GM18907 (cell line): ENCODE results near the gene HS3ST3A1.

Source experiments
- ATAC-seq: cut with Tn5 transposase; IDR thresholded peaks from one replicate; pipeline ENCODE4 v1.9.1; 2021; ENCODE audit warnings: mild to moderate bottlenecking, moderate library complexity; ENCODE audit not compliant: unreplicated experiment

HS3ST3A1 gene

DNA sequence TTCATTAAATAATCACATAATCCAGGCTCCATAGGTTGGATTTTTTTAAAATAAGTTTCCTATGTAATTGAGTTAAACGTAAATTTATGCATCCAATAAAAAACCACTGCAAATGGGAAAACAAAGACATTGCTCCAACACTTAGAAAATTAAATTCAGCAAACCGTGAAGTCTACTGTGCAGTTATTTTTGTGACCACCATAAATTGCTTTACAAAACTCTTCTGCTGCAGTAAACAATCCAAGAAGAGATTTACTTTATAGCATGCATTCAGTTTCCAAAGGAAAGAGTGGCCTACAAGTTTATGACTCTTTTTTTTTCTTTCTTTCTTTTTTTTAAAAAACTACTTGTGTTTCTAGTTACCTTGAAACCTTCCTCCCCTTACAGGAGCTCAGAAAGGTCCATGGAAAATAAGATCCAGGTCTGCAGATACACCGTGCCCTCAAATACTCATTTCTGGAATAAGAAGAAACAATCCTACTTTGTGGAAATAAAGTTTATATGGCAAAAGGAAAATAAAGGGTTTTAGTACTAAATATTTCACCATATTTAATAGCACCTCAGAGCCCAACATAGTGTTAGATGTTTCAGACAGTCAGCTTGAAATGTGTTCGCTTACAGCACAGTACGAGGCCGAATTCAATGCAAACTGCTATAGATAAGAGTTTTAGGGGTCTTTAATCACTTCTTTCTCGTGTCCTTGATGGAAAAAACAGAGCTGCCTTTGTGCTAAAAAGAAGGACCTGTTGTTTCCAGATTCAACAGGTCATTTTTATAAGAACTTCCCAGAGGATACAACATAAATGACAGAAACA, 3.2 kb downstream of the HS3ST3A1 start:
- ATAC-seq: no peak

DNA sequence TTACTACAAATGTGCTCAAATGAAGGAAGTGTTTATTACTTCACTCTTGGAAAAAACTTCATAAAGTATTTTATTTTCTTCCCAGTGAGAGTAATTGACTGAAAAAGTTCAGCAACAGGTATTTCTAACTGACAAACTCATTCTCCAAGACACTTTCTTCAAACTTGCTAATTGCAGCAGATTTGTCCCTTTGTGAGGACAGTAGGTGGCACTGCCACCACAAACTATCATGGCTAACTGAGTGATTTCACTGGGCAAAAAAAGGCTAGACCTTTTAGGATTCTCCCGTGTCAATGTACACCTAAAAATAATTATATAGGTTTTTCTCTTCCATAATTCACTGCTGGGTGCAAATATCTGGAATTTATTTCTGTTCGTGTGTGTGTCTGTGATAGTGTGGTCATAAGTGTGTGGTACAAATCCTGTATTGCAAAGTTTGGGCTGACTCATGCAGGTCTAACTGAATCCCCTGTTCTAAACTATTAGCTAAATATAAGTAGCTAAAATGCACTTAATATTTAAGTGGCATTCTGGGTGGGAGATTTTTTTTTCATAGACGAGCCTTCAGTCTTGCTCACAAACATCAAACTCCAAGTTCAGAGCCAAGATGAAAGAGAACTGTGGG, 3.9 kb downstream of the HS3ST3A1 start:
- no peak for ATAC-seq

- ATAC-seq: no peak
Measured at GRCh38 chr17:13596241-13596923, 5.3 kb downstream of the HS3ST3A1 start.

DNA sequence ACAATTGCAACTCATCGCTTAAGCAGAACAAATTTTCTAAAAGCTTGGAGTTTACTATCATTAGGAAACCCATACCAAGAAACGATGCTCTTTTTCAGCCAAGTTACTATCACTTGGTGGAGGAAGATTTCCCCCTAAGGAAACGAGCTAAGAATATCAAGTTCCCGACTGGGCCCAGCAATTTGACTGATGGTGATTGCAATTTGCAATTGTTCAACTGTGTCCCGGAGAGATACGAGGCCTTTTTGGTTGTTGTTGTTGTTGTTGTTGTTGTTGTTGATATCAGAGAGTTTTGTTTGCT, 6.2 kb downstream of the HS3ST3A1 start:
- ATAC-seq: no peak

DNA sequence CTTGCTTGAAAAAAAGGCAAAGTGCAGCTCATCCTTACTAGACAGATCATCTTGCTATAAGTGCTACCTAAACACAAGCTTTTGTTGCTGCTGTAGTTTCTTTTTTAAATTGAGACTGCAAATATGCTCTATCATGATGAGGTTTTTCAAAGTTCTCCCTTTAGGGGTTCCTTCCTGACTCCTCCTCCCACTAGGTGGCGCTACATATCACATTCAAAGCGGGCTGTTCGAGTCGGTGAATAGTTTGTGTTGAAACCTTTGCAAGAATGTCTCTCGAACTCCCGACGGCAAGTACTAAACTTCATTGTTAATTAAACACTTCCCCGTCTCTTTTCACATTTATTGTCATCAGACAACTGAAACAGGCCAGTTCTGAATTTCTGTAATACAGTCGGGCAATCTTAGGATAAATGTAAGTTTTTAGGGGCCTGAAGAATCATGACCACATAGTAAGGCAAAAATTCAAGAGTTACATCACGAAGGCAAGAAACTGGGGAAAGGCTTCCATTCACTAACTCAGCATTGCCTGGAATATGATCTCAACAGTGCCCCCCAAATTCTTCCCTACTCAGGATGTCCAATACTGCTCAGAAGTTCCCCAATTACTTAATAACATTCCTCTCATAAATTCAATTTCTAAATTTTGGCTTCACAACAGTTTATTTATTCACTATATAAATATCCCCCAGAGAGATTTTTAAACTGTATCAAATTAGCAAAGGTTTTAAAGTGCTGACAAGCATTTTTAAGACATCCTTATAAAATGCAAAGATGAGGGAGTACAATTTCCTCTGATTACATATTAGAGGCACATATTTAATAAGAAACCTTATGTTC, 6.7 kb downstream of the HS3ST3A1 start:
- no peak for ATAC-seq

DNA sequence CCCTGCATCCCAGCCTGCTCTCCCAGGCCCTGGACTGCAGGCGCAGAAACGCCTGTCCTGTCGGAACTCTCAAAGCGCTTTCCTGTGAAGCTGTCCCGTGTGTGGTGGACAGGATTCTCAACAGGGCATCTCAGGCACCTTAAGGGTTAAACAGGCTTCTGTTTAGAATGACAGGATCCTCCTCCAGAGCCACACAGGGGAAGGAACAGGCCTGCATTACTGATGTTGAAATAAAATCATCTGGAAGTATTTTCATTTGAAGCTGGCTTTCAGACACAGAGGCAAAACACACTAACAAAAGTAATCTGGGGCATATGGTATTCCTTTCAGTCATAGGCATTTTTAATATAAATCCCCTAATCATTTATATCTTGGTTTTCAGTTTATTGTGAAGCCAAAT, 7.4 kb downstream of the HS3ST3A1 start:
- ATAC-seq: no peak

DNA sequence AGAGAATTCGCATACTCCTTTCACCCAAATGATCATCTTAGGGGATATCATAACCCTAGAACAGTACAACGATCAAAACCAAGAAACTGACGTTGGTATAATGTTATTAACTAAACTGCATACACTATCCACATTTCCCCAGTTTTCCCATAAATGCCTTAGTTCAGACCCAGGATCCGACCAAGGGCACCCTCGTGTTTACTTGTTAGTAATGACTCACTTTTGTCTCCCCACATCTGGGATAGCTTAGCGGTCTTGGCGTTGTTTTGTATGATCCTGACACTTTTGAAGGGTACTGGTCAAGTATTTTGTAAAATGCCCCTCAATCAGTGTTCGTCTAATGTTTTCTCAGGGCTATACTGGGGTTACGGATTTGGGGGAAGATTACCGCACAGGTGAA, 8.0 kb downstream of the HS3ST3A1 start:
- no peak for ATAC-seq

- ATAC-seq: no peak
Measured at GRCh38 chr17:13593021-13593751, 8.5 kb downstream of the HS3ST3A1 start.

- ATAC-seq: no peak
Measured at GRCh38 chr17:13592427-13592826, 9.3 kb downstream of the HS3ST3A1 start.

DNA sequence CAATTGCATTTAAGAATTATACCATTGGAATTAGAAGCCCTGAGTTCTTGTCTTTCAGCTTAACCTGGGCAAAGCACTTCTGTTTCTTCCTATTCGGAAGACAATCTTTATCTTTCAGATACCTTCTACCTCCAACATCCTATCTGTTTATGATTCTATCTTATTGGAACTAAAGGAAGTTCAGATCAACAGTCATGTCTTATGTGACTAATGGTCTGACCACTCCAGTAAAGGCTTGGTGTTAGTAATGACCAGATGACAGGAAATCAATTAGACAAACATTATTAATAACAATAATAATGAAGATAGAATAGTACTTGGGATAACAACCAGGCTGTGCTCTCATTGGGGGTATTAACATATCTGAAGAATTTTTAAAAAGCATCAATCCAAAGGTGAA, 11.3 kb downstream of the HS3ST3A1 start:
- no peak for ATAC-seq

- no peak for ATAC-seq
Measured at GRCh38 chr17:13589658-13590057, 12.1 kb downstream of the HS3ST3A1 start.

- no peak for ATAC-seq
Measured at GRCh38 chr17:13587487-13588338, 14.0 kb downstream of the HS3ST3A1 start.

DNA sequence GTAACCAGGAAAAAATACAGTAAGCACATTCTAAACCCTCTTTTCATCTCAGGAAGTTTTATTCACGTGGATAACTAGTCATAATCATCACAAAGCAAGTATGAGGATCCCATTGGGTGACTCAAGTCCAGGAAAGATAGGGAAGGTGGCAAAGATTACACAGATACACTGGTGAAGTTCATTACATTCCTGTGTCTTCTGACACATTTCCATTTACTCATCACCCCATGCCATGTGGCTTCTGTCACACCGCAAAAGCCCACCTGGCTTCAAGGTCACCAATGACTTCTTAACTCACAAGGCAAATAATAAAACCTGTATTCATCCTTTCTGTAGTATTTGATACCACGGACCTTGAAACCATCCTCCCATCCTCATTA, 17.0 kb downstream of the HS3ST3A1 start:
- ATAC-seq: no peak

GRCh38 chr17:13583996-13584700, 17.6 kb downstream of the HS3ST3A1 start:
- no peak for ATAC-seq

- no peak for ATAC-seq
Measured at GRCh38 chr17:13582776-13583547, 18.8 kb downstream of the HS3ST3A1 start.

GRCh38 chr17:13581925-13582324, 19.8 kb downstream of the HS3ST3A1 start:
- ATAC-seq: no peak

GRCh38 chr17:13580790-13581189, 20.9 kb downstream of the HS3ST3A1 start:
- no peak for ATAC-seq
